Fibroblast of mammary gland (primary cell): ENCODE data around the gene ASTN2.

ENCODE experiments used
- DNase-seq: peaks from one replicate; pipeline ENCODE4 v3.0.0-alpha.2; 2010; ENCODE audit warnings: low read depth
- H3K4me3 ChIP-seq: 2 replicates; pipeline ENCODE4 v1.5.1; 2011; ENCODE audit warnings: low read depth, mild to moderate bottlenecking, low read length, moderate library complexity; ENCODE audit not compliant: control insufficient read depth
- TF ChIP-seq, protein P1 (sequence below): conservative IDR thresholded peaks from 2 replicates; pipeline ENCODE4 v1.5.1; 2011; ENCODE audit warnings: low read depth, low read length, inconsistent platforms; ENCODE audit not compliant: control insufficient read depth, insufficient read depth

Gene ASTN2

DNA sequence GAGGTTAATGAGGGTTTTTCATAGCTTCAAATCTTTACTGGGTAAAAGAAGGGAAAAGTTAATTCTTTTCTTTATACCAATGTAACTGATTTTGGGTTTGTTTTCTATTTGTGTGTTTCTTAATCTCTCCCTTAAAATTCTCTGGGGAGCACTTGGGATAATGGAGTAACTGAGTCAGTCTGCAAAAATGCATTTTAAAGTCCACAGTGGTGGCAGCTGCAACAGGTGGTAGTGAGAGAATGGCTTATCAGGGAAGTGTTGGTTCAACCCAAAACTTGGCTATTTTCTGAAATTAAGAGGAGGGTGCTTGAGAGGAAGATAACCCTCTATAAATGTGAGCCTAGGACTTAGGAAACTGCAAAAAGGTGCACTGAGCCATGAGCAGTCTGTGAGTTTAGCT is 39.9 kb upstream of the ASTN2 start:
- no peak overlapping the region for H3K4me3 ChIP-seq
- TF ChIP-seq, protein P1, sequence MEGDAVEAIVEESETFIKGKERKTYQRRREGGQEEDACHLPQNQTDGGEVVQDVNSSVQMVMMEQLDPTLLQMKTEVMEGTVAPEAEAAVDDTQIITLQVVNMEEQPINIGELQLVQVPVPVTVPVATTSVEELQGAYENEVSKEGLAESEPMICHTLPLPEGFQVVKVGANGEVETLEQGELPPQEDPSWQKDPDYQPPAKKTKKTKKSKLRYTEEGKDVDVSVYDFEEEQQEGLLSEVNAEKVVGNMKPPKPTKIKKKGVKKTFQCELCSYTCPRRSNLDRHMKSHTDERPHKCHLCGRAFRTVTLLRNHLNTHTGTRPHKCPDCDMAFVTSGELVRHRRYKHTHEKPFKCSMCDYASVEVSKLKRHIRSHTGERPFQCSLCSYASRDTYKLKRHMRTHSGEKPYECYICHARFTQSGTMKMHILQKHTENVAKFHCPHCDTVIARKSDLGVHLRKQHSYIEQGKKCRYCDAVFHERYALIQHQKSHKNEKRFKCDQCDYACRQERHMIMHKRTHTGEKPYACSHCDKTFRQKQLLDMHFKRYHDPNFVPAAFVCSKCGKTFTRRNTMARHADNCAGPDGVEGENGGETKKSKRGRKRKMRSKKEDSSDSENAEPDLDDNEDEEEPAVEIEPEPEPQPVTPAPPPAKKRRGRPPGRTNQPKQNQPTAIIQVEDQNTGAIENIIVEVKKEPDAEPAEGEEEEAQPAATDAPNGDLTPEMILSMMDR = no peak
- DNase-seq = no peak

- H3K4me3 ChIP-seq = no peak overlapping the region
- DNase-seq = no peak
- TF ChIP-seq, protein P1 = no peak
Observed at GRCh38 chr9:117453737-117454136, 38.9 kb upstream of the ASTN2 start.

- TF ChIP-seq, protein P1 = no peak
- DNase-seq = no peak
- H3K4me3 ChIP-seq = no peak overlapping the region
Observed at GRCh38 chr9:117451311-117451710, 36.5 kb upstream of the ASTN2 start.

DNA sequence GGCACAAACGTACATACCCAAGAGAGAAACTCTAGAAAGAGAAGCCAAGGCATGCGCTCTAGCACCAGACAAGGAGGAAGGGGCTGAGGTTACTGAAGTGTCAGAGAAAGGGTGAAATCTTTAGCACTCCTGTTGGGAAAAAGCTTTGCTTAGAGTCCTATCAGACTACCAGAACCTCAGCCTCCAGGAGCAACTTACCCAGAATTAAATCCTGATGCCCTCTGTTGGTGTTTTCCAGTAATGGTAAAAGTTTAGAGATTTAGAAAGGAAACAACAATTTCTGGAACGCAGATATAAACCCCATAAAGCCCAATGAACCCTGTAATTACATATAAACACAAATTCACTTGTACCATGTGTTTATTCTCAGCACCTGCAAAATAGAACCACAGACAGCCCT is 33.2 kb upstream of the ASTN2 start:
- no peak overlapping the region for H3K4me3 ChIP-seq
- TF ChIP-seq, protein P1 = no peak
- DNase-seq = no peak

DNA sequence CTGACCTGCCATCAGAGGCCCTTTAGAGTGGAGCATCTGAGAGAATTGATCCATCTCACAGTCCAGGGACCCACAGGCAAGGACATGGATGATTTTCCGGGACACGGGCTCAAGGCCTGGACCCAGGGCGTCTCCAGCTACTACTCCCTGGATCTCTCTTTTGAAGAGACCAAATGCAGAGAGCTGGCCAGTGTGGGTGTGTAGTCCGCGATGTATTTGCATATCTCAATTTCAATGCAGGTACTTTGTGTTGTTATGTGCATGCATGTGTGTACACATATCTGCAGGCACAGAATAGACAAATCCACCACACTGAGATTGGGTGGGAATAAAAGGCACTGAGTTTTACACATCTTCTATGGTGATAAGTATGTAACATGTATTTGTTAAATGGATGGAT is 30.8 kb upstream of the ASTN2 start:
- TF ChIP-seq, protein P1 = no peak
- no peak overlapping the region for H3K4me3 ChIP-seq
- no peak for DNase-seq

DNA sequence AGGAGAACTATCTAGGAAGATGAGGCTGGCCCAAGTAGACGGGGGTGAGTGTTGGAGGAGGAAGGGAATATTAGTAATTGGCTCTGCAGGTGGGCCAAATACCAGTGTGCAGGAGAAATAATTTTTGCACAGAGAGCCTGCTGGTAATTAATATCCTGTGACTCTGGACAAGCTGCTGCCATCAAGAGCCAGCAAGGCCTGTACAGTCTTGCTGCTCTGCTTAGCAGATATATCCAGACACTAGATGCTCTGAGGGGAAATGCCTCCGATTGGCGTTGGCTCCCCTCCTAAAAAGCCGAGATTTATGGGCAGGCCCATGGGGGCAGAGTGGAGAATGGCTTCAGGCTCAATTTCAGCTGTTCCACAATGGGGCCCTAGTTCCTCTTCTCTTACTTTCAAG is 29.6 kb upstream of the ASTN2 start:
- no peak for DNase-seq
- TF ChIP-seq, protein P1 = no peak
- no peak overlapping the region for H3K4me3 ChIP-seq

DNA sequence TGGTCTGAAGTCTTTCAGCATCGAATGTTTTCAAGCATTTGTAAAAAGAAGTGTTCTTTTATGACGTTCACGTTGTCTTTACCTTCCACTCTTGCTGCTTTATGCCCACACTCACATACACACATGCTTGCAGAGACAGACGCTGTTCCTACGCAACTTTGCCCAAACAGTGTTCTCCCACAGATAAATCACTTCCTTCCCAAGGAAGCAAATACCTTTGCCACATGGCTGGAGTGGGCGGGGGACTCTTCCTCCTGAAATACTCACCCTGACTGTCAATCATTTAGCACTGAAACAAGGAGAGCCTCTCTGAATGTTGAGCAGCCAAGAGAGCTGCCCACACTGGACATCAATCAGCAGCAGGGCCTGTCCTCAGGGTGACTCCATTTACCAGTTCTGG is 22.4 kb upstream of the ASTN2 start:
- DNase-seq = no peak
- H3K4me3 ChIP-seq = no peak overlapping the region
- TF ChIP-seq, protein P1 = no peak
